Mesodermal cell (in vitro differentiated cells): Measurements from ENCODE around the gene SAFB2.

Source experiments
- H3K27ac ChIP-seq: 2 replicates; pipeline ENCODE4 v1.7.0; 2013; ENCODE audit warnings: mild to moderate bottlenecking, low read depth, low read length, moderate library complexity; ENCODE audit not compliant: severe bottlenecking
- H3K36me3 ChIP-seq: 2 replicates; pipeline ENCODE4 v1.7.1; 2013; ENCODE audit warnings: mild to moderate bottlenecking, low read length, moderate library complexity; ENCODE audit not compliant: control insufficient read depth, insufficient read depth
- H3K4me1 ChIP-seq: one replicate; pipeline ENCODE4 v1.7.1; 2013; ENCODE audit warnings: mild to moderate bottlenecking, low read length; ENCODE audit not compliant: insufficient read depth, control insufficient read depth, poor library complexity, severe bottlenecking
- H3K4me3 ChIP-seq: 2 replicates; pipeline ENCODE4 v1.7.0; 2013; ENCODE audit warnings: low read length, control low read depth, mild to moderate bottlenecking; ENCODE audit not compliant: insufficient read depth, poor library complexity, severe bottlenecking; ENCODE audit errors: extremely low read depth
- H3K9me3 ChIP-seq: 2 replicates; pipeline ENCODE4 v1.7.1; 2013; ENCODE audit warnings: mild to moderate bottlenecking, low read length, moderate library complexity; ENCODE audit not compliant: control insufficient read depth
- WGBS, 2 experiments: methylation state at CpG; one replicate each; pipeline ENCODE4 v1.1.5; 2013; ENCODE audit warnings: missing lambda C conversion rate in 2 of 2; ENCODE audit not compliant: insufficient coverage in 2 of 2; 5-methylcytosine and 5-hydroxymethylcytosine counted together

The SAFB2 gene

DNA sequence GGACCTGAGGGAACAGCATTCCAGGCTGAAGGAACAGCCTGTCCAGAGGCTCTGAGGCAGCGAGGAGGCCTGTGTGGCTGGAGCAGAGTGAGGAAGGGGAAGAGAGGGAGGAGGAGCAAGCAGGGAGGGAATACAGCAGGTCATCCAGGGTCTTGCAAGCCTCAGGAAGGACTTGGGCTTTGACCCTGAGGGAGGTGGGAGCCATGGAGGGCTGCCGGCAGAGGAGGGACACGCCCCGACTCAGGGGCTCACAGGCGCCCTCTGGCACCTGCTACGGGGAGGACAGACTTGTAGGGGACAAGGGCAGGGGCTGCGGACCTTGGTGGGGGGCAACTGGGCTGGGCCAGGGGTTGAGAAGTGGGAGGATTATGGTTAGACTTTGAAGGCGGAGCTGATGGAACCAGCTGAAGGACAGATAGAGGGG is 59.6 kb downstream of the SAFB2 start:
- peaks cover 3% of the 10 kb centered on the region for H3K4me1 ChIP-seq
- no peak overlapping the region for H3K4me3 ChIP-seq
- WGBS, 2 experiments: 41 to 100% methylated on average over 1 to 8 of the region's 8 CpGs
- peaks cover 9% of the 10 kb centered on the region for H3K9me3 ChIP-seq
- no peaks in the 10 kb centered on the region for H3K36me3 ChIP-seq
- no peak overlapping the region for H3K27ac ChIP-seq

- Histone ChIP-seq H3K4me1 (peaks cover 3% of the 10 kb centered on the region), H3K9me3 (peaks cover 9% of the 10 kb centered on the region), H3K27ac (no peak overlapping the region), H3K36me3 (no peaks in the 10 kb centered on the region), H3K4me3 (no peak overlapping the region)
- WGBS, 2 experiments: 91 to 95% methylated on average over 4 to 6 of the region's 7 CpGs
Measured at GRCh38 chr19:5562280-5562679, 60.3 kb downstream of the SAFB2 start.

GRCh38 chr19:5561559-5561958 is 61.0 kb downstream of the SAFB2 start:
- peaks cover 9% of the 10 kb centered on the region for H3K9me3 ChIP-seq
- no peak overlapping the region for H3K27ac ChIP-seq
- H3K4me3 ChIP-seq: no peak overlapping the region
- WGBS, 2 experiments: 85 to 88% methylated on average over 5 of the region's 6 CpGs
- no peaks in the 10 kb centered on the region for H3K36me3 ChIP-seq
- peaks cover 3% of the 10 kb centered on the region for H3K4me1 ChIP-seq

DNA sequence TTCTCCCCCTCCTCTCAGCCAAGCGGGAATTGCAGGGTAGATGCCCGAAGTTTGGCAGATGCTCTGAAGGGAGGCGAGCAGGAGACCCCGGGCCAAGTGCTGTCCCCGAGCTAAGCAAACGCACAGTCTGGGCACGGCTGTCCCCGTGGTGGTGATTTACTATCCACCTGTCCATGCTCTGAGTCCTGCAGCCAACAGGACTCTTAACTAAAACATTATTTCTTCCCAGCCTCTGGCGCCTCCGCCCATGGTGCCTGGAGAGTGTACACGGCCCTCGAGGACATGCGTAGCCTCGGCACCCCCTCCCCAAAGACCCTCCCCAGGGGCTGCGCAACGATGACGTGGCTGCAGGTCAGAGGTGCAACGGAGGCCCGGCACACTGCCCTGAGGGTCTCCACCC is 62.4 kb downstream of the SAFB2 start:
- Histone ChIP-seq H3K9me3 (peaks cover 9% of the 10 kb centered on the region), H3K4me1 (peaks cover 3% of the 10 kb centered on the region), H3K4me3 (no peak overlapping the region), H3K36me3 (no peaks in the 10 kb centered on the region), H3K27ac (no peak overlapping the region)
- 76 to 85% methylated on average over 12 to 15 of the region's 19 CpGs for WGBS, 2 experiments

DNA sequence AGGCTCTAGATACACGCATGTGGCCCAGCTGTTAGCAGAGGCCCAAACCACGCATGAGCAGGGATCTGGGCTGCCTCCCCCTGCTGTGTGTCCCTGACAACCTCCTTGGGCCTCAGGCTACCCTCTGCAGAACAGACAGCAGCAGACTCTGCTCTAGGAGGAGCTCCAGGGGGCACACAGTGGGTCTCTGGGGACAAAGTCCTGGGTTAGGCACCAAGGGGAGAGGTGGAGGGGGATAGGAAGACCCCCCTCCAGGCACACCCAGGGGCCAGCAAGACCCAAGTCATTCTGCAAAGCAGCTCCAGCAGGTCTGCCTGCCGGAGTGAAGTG is 62.8 kb downstream of the SAFB2 start:
- H3K27ac ChIP-seq: no peak overlapping the region
- H3K4me3 ChIP-seq: no peak overlapping the region
- 89 to 100% methylated on average over 1 of the region's 3 CpGs for WGBS, 2 experiments
- peaks cover 9% of the 10 kb centered on the region for H3K9me3 ChIP-seq
- H3K4me1 ChIP-seq: peaks cover 3% of the 10 kb centered on the region
- H3K36me3 ChIP-seq: no peaks in the 10 kb centered on the region

DNA sequence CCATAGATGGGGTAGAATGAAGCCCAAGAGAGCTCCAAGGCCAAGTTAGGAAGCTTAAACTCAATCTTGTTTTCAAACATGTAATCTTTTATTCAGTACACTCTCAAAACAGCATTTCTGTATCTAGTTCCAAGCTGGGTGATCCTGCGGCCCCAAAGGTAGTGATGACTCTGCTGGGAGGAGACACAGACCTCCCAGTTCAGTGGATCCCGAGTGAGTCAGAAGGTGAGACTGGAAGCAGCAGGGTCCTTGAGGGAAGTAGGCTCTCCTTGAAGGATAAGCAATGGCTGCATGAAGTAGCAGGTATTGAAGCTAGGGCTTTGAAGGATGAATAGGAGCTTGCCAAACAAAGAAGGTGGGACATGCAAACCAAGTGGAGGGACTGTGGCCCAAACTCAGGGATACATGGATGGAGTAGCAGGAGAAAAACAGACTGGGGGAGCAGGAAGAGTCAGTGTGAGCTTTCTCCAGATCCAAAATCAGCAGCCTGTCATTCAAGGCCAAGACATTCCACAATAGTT is 64.4 kb downstream of the SAFB2 start:
- WGBS, 2 experiments: 78 to 89% methylated on average over 2 of the region's 2 CpGs
- Histone ChIP-seq H3K4me3 (no peak overlapping the region), H3K4me1 (no peaks in the 10 kb centered on the region), H3K27ac (no peak overlapping the region), H3K9me3 (peaks cover 9% of the 10 kb centered on the region), H3K36me3 (no peaks in the 10 kb centered on the region)

DNA sequence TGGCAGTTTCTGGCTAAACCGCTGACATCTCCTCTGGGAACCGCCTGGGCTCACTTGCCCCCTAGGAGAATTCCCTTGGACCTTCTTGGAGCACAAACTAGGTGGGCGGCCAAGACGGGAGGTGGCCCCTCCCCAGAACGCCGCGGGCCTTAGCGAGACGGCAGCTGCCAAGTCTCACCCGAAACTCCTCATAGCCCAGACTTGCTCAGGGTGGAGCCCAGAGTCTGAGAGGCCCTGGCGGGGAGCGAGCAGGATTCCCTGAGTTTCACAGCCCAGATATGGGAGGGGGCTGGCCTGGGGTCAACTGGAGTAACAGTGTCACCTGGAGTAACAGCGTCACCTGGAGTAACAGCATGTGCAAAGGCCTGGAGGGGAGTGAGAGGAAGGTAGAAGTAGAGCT is 64.9 kb downstream of the SAFB2 start:
- Histone ChIP-seq H3K4me1 (no peaks in the 10 kb centered on the region), H3K27ac (no peak overlapping the region), H3K4me3 (no peak overlapping the region), H3K36me3 (no peaks in the 10 kb centered on the region), H3K9me3 (peaks cover 9% of the 10 kb centered on the region)
- 89% methylated on average over 13 of the region's 13 CpGs for WGBS, 2 experiments

DNA sequence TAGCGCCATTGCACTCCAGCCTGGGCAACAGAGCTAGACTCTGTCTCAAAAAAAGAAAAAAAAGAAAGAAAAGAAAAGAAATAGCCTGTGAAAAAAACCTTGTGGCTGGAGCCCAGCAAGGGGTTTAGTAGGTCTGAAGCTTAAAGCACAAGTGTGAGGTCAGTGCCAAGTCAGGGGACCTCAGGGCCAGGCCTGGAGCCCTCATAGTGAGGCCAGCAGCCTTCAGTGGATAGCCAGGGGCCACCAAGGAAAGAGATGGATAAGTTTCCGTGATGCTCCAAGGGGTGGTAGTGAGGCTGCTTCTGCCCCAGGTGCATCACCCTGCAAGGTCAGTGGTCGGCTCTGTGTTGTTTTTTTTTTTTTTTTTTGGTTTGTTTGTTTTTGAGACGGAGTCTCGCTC is 67.7 kb downstream of the SAFB2 start:
- Histone ChIP-seq H3K4me1 (no peaks in the 10 kb centered on the region), H3K9me3 (no peaks in the 10 kb centered on the region), H3K4me3 (no peak overlapping the region), H3K27ac (no peak overlapping the region), H3K36me3 (no peaks in the 10 kb centered on the region)
- WGBS, 2 experiments: 86 to 100% methylated on average over 1 to 3 of the region's 5 CpGs

DNA sequence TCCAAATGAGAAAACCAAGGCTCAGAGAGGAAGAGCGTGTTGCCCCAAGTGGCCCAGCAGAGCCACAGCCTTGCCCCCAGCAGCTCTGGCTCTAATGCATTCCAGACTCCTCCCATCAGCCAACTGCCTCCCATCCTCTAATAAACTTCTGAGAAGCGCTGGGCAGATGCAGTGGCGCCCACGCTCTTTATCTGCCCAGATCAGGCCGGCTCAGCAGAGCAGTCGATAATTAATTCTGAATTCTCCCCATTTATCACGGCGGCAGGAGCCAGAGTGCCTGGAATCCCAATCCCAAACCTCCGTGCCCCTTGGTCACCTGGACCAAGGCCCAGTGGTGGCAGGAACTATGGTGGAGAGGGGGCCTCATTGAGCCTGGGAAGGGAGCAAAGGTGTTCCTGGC is 68.7 kb downstream of the SAFB2 start:
- Histone ChIP-seq H3K36me3 (no peaks in the 10 kb centered on the region), H3K27ac (no peak overlapping the region), H3K9me3 (no peaks in the 10 kb centered on the region), H3K4me1 (no peaks in the 10 kb centered on the region), H3K4me3 (no peak overlapping the region)
- WGBS, 2 experiments: 90 to 95% methylated on average over 7 to 9 of the region's 9 CpGs

DNA sequence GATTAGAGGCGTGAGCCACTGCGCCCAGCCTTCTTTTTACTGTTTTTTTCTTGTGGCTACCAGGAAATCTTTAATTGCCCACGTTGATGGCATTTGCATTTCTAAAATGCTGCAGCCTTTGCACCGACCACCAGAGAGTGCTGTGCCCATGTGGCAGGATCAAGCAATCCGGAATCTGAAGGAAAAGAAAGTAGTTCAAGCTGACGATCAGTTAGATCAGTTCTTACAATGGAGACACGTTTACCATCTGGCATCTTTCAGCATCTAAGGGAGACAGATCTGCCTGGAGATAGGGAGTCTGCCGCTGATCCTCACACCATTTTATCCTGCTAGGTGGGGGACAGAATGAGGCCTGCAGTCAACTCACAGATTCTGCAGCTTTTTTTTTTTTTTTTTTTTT is 74.7 kb downstream of the SAFB2 start:
- H3K27ac ChIP-seq: no peak overlapping the region
- WGBS, 2 experiments: 49 to 50% methylated on average over 6 to 7 of the region's 8 CpGs
- no peaks in the 10 kb centered on the region for H3K4me1 ChIP-seq
- no peaks in the 10 kb centered on the region for H3K9me3 ChIP-seq
- H3K36me3 ChIP-seq: no peaks in the 10 kb centered on the region
- no peak overlapping the region for H3K4me3 ChIP-seq

DNA sequence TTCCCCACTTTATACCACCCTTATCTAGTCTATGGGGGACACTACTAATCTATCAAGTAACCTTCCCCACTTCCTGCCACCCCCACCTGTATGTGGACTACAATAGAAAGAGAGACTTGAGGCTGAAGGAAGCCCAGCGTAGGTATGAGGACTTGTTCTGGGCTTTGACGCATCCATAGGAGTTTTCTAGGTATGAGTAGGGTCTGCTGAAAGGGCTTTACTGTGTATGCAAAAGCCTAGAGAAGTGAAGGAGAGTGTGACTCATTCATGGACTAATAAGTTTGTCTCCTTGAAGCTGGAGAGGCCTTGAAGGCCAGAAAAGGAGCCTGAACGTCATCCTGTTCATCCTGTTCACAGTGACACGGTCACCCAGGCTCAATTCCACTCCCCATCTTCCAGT is 76.6 kb downstream of the SAFB2 start:
- H3K9me3 ChIP-seq: no peaks in the 10 kb centered on the region
- H3K27ac ChIP-seq: no peak overlapping the region
- H3K36me3 ChIP-seq: no peaks in the 10 kb centered on the region
- WGBS, 2 experiments: 87 to 100% methylated on average over 2 to 4 of the region's 4 CpGs
- no peak overlapping the region for H3K4me3 ChIP-seq
- no peaks in the 10 kb centered on the region for H3K4me1 ChIP-seq
